GM18502 (cell line): ENCODE results near the gene CLDN9.

Experiments
- ATAC-seq: cut with Tn5 transposase; IDR thresholded peaks from one replicate; pipeline ENCODE4 v1.9.1; 2021; ENCODE audit warnings: mild to moderate bottlenecking; ENCODE audit not compliant: unreplicated experiment, poor library complexity

Gene CLDN9

DNA sequence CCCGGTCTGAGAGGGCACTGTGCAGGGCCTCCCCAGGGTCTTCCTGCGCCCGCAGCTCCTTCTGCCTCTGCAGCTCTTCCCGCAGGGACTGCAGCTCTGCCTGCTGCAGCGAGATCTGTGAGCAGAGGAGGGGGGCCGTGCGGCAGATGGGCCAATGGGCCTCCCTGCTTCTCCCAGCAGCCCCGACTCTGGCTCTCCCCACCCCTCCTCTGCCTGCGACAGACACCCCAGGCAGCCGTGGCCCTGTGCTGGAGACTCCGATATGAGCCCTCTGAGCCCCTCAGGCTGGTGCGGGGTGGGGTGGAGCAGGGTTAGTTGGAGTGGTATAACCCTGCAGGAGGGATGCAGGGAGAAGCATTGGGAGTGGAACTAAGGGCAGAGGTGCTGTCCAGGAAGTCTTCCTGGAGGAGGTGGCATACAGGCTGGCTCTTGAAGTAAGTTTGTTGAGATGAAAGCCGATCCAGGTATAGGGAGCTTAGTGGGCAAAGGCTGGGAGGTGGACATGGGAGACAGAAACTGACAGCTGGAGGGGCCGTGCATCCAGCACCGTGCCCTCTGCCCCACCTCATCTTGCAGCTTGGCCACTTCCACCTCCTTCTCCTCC is 16.1 kb downstream of the CLDN9 start:
- ATAC-seq = no peak

DNA sequence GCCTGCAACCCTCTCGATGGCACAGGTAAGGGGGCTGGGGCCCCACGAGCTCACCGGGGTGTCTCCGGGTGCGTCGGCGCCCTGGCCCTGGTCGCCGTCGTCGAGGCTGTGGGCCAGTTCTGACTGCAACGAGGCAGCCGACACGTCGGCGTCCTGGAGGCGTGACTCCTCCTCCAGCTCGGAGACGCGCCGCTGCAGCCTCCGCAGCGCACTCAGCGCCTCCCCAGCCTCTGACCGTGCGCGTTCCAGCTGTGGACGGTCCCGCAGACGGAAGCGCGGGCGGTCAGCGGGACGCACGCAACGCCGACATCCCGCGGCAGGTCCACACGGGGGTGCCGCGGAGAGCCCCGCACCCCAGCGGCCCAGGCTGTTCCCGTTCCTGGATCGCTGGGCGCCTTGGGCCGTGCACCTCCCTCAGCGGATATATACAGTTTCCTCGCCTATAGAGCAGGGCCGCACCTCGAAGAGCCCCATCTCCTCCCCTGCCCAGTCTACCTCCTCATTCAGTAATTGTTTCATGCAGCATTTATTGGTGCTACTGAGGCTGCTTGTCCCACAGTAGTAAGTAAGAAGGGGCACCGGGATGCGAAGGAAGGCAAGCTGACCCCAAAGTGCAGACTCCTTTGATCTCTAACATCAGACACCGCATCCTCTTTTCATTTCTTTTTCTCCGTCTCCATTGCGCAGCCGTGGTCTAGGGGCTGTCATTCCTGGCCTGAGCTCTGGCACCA is 16.9 kb downstream of the CLDN9 start:
- no peak for ATAC-seq

DNA sequence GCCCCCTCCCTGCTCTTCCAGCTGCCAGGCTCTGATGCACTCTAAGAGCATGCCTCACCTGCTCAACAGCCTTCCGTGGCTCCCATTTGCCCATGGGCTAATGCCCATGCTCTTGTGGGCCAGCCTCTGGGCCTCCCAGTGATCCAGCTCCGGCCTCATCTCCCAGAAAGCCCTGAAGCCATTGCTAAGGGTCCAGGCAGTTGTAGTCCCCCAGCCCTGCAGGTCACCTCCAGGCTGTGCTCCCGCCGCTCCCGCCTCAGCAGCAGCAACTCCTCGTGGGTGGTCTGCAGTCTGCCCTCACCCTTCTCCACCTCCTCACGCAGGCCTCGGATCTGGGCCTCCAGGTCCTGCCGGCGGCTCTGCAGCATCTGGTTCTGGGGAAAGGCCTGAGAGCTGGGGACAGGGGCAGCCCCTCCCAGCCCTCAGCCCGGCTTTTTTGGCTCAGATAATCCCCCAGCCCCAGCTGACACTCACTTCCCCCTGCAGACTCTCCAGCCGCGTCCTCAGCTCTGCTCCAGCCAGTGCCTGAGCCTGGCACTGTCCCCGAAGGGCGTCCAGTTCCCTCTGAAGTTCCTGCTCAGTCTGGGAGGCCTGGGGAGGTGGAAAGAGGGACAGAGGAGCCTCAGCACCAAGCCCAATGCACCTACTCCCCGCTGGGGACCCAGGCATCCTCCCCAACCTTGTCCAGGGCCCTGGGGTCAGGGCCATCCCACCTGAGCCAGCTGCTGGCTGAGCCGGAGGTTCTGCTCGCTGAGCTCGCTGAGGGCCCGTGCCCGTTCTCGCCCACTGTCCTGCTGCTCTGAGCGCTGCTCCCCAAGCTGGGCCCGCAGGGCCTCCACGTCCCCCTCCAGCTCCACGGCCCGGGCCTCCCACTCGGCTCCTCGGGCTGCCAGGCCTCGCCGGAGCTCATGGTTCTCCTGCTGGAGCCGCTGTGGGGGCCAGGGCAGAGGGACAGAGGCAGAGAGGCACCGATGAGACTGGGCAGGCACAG is 17.8 kb downstream of the CLDN9 start:
- no peak for ATAC-seq

DNA sequence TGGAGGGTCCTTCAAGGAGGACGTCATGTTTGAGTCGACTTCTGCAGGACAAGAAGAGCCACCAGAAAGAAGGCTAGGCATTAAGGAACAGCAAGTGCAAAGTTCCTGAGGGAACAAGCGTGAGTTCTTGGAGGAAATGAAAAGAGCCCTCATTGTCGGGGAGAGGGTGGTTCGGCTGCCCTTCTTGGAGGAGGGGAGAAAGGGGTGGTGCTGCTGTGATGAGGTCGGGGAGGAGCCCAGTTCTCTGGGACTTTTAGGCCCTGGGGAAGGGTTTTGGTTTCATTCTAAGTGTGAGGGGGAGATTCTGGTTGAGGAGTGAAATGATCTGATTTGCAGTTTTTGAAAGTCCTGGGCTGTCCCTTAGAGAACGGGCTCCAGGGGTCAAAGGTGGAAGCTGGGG is 19.9 kb downstream of the CLDN9 start:
- ATAC-seq = no peak

DNA sequence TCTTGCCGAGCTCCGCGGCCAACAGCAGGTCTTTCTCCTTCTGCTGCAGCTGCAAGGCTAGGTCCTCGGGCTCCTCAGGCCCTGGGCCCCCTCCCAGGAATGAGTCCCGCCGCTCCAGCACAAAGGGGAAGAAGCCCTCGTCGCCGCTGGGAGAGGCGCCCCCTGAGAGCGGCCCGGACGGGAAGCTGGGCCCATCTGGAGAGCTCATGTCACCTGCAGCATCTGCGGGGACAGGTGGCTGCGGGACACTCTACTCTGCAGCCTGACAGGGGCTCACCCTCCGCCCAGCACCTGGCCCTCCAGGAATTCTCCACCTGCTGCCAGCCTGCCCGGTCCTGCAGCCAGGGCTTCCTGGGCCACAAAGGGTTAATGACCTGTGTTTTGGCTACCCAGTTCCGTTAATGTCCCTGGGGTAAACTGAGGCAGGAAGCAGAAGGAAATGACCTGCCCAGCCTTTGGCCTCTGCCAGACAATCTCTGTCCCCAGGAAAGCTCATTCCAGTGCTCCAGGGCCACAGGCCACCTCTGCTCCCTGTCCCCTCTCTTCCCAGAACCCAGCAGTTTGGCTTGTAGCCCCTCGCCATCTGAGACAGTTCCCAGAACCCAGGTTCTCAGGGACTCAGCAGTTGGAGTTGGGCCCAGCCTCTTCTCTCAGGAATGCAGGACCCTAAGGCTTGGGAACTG is 22.7 kb downstream of the CLDN9 start:
- no peak for ATAC-seq

DNA sequence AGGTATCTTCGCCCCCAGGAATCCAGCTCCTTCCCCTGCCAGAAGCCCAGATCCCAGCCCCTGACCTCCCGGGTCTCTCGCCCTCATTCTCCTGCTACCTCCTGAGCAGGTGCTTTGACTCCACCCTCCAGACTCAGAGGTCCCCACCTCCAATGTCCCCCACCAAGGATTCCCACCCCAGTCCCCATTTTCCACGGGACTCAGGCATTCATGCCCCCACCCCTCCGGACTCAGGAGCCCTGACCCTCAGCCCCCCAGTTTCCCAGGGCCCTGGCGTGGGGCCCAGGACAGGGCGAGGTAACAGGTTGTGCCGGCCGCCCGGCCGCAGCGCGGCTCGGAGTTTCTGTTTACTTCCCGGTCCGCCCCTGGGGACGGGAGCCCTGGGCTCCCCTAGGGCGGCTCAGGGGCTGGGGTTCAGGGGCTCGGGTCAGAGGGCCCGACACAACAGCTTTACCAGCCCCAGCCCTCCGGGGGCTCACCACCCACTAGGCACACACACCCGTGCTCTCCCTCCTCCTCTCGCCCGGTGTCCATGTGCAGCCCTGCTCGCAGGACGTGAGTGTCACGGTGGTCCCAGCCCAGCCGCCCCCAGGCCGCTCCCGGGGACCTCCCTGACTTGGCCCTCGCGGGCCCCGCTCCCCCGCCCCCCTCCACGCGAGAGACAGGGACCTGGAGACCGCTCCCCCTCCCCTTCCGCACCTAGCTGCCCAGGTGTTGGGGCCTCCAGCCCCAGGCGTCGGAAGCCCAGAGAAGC is 23.4 kb downstream of the CLDN9 start:
- ATAC-seq = no peak

DNA sequence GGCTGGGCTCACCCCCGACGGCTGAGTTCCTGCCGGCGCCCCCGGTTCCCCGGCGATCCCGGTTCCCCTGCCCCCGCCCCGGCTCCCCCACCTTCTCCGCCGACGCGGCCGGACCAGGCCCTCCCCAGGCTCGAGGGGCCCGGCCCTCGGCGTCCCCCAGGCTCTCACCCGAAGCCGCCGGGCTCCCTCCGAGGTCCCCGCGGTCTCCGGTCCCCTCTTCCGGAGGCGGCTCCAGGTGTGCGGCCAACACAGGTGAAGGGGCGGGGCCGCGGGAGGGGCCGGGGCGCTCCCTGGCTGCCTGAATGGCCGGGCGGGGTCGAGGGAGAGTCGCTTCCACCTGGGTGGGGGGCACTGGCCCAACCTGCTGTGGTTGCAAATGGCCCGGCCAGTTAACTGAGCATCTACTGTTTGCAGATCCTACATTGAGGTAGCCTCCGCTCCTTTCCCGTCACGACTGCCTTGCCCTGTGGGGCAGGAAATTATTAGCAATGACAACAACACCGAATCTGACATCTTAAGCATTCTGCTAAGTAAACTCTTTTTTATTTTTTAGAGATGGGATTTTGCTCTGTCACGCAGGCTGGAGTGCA is 24.1 kb downstream of the CLDN9 start, which contains the start of gene BICDL2:
Gene BICDL2 (minus strand): TSS at position 219 of the 590 bp plus-strand sequence. CDS start 1,448 bp downstream, outside the sequence.
- no peak for ATAC-seq

DNA sequence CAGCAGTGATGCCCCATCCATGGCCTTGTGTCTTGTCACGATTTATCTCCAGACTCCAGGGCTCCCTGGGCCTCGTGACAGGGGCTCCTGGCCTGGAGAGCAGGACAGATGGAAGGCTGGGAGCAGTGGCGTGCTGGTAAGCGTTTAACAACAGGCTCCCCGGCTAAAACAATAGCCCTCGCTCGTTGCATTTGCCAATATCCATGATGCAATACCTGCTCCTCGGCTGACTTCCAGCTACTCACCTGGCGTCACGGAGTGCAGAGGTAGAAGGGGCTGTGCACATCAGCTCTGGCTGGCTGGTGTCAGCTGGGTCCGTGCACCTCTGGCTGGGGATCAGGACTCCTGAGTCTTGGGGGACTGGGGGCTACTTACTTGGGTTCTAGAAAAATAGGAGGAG is 25.5 kb downstream of the CLDN9 start:
- ATAC-seq = no peak

DNA sequence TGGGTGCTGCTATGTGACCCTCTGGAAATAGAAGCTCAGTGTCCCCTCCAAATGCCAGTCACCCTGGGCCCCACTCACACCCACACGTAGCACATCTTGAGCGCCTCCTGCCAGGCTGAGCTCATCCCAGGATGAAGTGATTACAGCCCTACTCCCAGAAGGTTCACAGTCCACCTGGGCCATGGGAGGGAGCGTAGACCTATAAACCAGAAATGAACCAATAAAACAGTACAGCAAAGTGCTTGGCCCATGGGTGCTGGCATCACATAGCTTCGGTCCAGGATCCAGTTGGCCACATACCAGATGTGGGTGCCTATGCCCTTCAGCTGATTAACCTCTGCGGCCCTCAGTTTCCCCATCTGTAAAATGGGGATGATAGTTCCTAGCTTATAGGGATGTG is 26.2 kb downstream of the CLDN9 start:
- no peak for ATAC-seq

DNA sequence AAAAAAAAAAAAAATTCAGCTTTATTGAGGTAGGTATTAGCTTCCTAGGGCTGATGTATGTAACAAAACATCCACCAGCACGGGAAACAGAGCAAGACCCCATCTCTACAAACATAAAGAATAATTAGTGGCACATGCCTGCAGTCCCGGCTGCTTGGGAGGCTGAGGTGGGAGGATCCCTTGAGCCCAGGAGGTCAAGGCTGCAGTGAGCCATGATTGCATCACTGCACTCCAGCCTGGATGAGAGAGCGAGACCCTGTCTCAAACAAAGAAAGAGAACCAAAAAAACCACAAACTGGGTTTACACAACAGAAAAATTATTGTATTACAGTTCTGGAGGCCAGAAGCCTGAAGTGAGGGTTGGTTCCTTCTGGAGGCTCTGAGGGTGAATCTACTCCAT is 29.7 kb downstream of the CLDN9 start:
- no peak for ATAC-seq

DNA sequence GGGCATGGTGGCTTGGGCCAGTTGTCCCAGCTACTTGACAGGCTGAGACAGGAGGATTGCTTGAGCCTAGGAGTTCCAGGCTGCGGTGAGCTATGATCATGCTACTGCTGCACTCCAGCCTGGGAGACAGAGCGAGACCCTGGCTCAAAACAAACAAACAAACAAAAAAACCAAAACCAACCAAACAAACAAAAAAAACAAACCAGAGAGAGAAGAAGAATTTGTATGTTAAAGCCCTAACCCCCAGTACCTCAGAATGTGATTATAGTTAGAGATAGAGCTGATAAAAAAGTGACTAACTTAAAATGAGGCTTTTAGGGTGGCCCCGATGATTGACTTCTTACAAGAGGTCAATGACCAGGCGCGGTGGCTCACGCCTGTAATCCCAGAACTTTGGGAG is 32.0 kb downstream of the CLDN9 start:
- ATAC-seq = no peak

DNA sequence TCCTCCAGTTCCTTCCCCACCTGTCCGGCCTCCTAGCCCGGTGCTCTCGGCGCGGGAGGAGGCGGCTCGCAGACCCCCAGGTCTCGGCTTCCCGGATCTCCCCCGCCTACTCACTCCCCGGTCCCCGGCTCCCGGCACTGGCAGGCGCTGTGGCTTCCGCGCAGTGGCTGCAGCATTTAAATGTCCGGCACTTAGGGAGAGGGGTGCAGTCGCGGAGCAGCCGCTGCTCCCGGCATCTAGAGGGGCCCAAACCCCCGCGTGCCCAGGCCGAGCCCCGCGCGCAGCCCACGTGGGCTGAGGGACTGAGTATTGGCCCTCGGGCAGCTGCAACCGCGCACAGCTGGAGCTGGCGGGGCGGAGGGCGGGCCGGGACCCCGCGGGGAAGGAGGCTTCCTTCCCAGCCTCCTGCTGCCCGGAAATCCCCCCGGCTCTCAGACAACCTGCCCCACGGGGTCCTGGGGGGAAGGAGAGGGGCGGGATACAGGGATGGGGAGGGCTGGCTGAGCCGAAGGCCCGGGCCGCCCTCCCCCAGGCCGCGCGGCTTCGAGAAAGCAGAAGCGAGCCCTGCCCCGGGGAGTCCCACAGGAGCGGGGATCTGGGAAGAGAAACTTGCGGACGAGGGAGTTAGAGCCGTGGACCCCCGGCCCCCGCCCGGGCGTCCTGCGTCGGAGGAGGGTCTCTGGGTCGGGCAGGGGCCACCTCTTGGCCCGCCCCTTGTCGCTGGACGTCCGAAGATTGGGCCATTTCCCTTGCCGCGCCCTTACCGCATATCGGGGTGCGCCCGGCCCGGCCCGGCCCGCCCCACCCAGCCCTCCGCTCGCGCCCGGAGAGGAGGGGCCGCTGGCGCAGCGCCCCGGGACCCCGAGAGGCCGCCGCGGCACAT is 33.3 kb downstream of the CLDN9 start, which contains the start of gene MMP25:
Gene MMP25 (plus strand): TSS at position 804 of the 883 bp plus-strand sequence. CDS start 357 bp downstream, outside the sequence.
- no peak for ATAC-seq

DNA sequence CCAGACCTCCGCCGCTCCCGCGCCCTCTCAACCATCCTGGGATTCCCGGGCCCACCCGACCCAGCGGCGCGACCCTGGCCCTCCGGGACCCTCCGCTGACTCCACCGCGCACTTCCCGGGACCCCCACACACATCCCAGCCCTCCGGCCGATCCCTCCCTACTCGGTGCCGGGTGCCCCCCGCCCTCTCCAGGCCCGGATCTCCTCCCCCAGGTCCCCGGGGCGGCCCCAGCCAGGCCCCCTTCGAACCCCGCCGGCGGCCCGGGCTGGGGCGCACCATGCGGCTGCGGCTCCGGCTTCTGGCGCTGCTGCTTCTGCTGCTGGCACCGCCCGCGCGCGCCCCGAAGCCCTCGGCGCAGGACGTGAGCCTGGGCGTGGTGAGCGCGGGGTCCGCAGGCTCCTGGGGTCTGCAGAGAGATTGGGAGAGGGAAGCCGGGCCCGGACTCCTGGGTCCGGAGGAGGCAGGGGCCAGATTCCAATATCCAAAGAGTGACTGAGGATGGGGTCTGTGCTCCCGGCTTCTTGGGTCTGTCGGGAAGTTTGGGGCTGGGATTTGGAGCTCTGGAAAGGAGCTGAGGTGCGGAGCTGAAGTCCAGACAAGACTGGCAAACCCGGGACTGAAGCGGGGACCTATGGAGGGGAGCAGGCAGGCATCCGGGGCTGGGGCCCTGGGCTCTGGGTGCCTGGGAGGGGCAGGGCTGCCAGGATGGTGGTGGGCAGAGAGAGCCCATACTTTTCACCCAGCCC is 34.1 kb downstream of the CLDN9 start:
- no peak for ATAC-seq

DNA sequence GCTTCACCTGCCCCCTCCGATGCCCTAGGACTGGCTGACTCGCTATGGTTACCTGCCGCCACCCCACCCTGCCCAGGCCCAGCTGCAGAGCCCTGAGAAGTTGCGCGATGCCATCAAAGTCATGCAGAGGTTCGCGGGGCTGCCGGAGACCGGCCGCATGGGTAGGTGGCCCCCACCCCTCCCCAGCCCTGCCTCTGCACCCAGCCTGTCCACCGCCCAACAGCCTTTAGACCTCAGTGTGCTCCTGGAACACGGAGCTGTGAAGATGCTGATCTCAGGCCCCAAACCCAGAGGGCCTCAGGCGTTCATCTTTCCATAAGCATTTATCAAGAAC is 34.6 kb downstream of the CLDN9 start:
- ATAC-seq = no peak

DNA sequence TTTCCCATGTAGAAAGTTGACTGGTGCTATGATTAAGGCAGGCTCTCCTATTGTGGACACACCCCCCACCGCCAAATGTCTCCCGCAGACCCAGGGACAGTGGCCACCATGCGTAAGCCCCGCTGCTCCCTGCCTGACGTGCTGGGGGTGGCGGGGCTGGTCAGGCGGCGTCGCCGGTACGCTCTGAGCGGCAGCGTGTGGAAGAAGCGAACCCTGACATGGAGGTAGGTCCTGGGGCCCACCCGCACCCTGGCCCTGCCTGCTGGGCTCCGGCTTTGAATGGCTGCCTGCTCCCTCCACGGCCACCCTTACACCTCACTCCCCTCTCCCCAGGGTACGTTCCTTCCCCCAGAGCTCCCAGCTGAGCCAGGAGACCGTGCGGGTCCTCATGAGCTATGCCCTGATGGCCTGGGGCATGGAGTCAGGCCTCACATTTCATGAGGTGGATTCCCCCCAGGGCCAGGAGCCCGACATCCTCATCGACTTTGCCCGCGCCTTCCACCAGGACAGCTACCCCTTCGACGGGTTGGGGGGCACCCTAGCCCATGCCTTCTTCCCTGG is 37.3 kb downstream of the CLDN9 start:
- ATAC-seq = no peak

DNA sequence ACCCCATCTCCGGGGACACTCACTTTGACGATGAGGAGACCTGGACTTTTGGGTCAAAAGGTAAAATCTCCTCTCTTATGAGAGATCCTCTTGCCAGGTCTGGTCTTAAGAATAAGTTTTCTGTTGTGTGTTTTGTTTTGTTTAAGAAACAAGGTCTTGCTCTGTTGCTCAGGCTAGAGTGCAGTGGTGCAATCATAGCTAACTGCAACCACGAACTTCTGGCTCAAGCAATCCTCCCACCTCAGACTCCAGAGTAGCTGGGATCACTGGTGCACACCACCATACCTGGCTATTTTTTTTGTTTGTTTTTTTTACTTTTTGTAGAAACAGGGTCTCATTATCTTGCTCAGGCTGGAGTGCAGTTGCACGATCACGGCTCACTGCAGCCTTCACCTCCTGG is 37.8 kb downstream of the CLDN9 start:
- ATAC-seq = no peak

DNA sequence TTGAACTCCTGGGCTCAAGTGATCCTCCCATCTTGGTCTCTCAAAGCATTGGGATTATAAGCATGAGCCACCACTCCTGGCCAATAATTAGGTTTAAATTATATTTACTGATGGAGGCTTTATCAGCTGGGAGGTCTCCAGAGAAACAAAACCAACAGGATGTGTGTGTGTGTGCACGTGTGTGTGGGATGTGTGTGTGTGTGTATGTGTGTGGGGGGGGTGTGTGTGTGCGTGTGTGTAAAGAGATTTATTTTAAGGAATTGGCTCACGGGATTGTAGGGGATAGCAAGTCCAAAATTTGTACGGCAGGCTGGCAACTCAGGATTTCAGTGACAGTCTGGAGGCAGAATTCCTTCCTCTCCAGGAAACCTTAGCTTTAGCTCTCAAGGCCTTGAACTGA is 38.3 kb downstream of the CLDN9 start:
- no peak for ATAC-seq
